IMR-90 (cell line): Measurements from ENCODE around the gene ACSL4. TPM values are rescaled to one million over a fixed set of nuclear protein-coding genes. Genes with fewer than 3 reads are reported as not detected.

ENCODE experiments used
- ATAC-seq: fragments of 200-7000 bp; cut with Tn5 transposase; 2 replicates; pipeline ENCODE4 v1.9.1; 2020; ENCODE audit warnings: low read depth, mild to moderate bottlenecking, moderate library complexity
- BruUV-seq: library from RNA; stranded (reverse); fragments of 400-500 nt; replicated peaks from 2 replicates; lab custom pipeline; 2021; lab: Mats Ljungman, UMichigan
- CTCF ChIA-PET: fragments of 300-600 bp; formaldehyde crosslinking; extraction: SDS; loops from one replicate; lab custom pipeline; 2021; ENCODE audit warnings: antibody characterized with exemption; lab: Yijun Ruan, JAX
- POLR2A ChIA-PET: fragments of 300-600 bp; sonication (Branson Sonifier 250); formaldehyde crosslinking; loops from one replicate; lab custom pipeline; 2022; ENCODE audit warnings: antibody characterized with exemption; ENCODE audit not compliant: unreplicated experiment; lab: Charles Lee
- DNase-seq: peaks from one replicate; pipeline ENCODE4 v3.0.0; 2013
- H2AFZ ChIP-seq: replicated peaks from 2 replicates; pipeline ENCODE3; 2013; ENCODE audit warnings: low read length, mild to moderate bottlenecking; ENCODE audit not compliant: poor library complexity
- H2AK5ac ChIP-seq: 2 replicates; pipeline ENCODE4 v1.6.1; 2013; ENCODE audit warnings: low read depth, low read length, inconsistent platforms
- H2AK9ac ChIP-seq: replicated peaks from 2 replicates; pipeline ENCODE3; 2013; ENCODE audit warnings: mild to moderate bottlenecking, low read depth, low read length, moderate library complexity; ENCODE audit not compliant: poor library complexity
- H2BK120ac ChIP-seq: 2 replicates; pipeline ENCODE4 v1.6.1; 2013; ENCODE audit warnings: low read depth, low read length, inconsistent platforms
- H2BK15ac ChIP-seq: 3 replicates; pipeline ENCODE4 v1.6.1; 2013; ENCODE audit warnings: low read depth, low read length, inconsistent platforms
- H2BK20ac ChIP-seq: 2 replicates; pipeline ENCODE4 v1.6.1; 2013; ENCODE audit warnings: low read depth, mild to moderate bottlenecking, inconsistent platforms, low read length, moderate library complexity
- H2BK5ac ChIP-seq: 2 replicates; pipeline ENCODE4 v1.6.1; 2013; ENCODE audit warnings: mild to moderate bottlenecking, low read depth, low read length, inconsistent platforms; ENCODE audit not compliant: poor library complexity, severe bottlenecking
- H3K14ac ChIP-seq: replicated peaks from 2 replicates; pipeline ENCODE4 v1.6.1; 2013; ENCODE audit warnings: low read depth, low read length, inconsistent platforms
- H3K18ac ChIP-seq: 2 replicates; pipeline ENCODE4 v1.6.1; 2013; ENCODE audit warnings: low read depth, low read length, control low read depth
- H3K23ac ChIP-seq: 2 replicates; pipeline ENCODE4 v1.6.1; 2013; ENCODE audit warnings: low read depth, low read length, inconsistent platforms
- H3K27ac ChIP-seq: 2 replicates; pipeline ENCODE4 v1.5.1; 2013; ENCODE audit warnings: mild to moderate bottlenecking, control low read depth, low read length; ENCODE audit not compliant: insufficient read depth
- H3K27me3 ChIP-seq: 2 replicates; pipeline ENCODE4 v1.6.1; 2013; ENCODE audit warnings: low read length; ENCODE audit not compliant: control insufficient read depth, insufficient read depth
- H3K36me3 ChIP-seq: 2 replicates; pipeline ENCODE4 v1.6.1; 2013; ENCODE audit warnings: low read length, mixed read lengths; ENCODE audit not compliant: control insufficient read depth, insufficient read depth
- H3K4ac ChIP-seq: 2 replicates; pipeline ENCODE4 v1.6.1; 2013; ENCODE audit warnings: low read depth, low read length, inconsistent platforms
- H3K4me1 ChIP-seq: 2 replicates; pipeline ENCODE4 v1.6.1; 2013; ENCODE audit warnings: low read length, mixed read lengths; ENCODE audit not compliant: control insufficient read depth, insufficient read depth
- H3K4me2 ChIP-seq: 2 replicates; pipeline ENCODE4 v1.6.1; 2013; ENCODE audit warnings: low read depth, mild to moderate bottlenecking, control low read depth, low read length, moderate library complexity
- H3K4me3 ChIP-seq: 2 replicates; pipeline ENCODE4 v1.5.1; 2013; ENCODE audit warnings: low read depth, mild to moderate bottlenecking, control low read depth, low read length, moderate library complexity; ENCODE audit not compliant: insufficient read depth
- H3K56ac ChIP-seq: 2 replicates; pipeline ENCODE4 v1.6.1; 2013; ENCODE audit warnings: low read length, inconsistent platforms; ENCODE audit not compliant: insufficient read depth; ENCODE audit errors: extremely low read depth
- H3K79me1 ChIP-seq, 2 experiments: 2 replicates each; pipeline ENCODE4 v1.6.1; 2013; ENCODE audit warnings: low read length in 2 of 2, inconsistent platforms in 1 of 2, low read depth in 1 of 2
- H3K9ac ChIP-seq: 2 replicates; pipeline ENCODE4 v1.6.1; 2013; ENCODE audit warnings: low read depth, low read length, control low read depth
- H3K9me1 ChIP-seq: 2 replicates; pipeline ENCODE4 v1.6.1; 2013; ENCODE audit warnings: low read length, inconsistent platforms; ENCODE audit not compliant: insufficient read depth
- H3K9me3 ChIP-seq: 2 replicates; pipeline ENCODE4 v1.6.1; 2013; ENCODE audit warnings: low read length; ENCODE audit not compliant: control insufficient read depth, insufficient read depth
- H4K20me1 ChIP-seq: 2 replicates; pipeline ENCODE4 v1.6.1; 2013; ENCODE audit warnings: low read length, inconsistent platforms; ENCODE audit not compliant: insufficient read depth
- H4K5ac ChIP-seq: 2 replicates; pipeline ENCODE4 v1.6.1; 2013; ENCODE audit warnings: mild to moderate bottlenecking, low read depth, low read length, control low read depth
- H4K8ac ChIP-seq, 2 experiments: 2 replicates each; pipeline ENCODE4 v1.6.1; 2013; ENCODE audit warnings: low read depth in 2 of 2, low read length in 2 of 2, control low read depth in 1 of 2, inconsistent platforms in 1 of 2
- H4K91ac ChIP-seq: 2 replicates; pipeline ENCODE4 v1.6.1; 2013; ENCODE audit warnings: low read depth, low read length, inconsistent platforms; ENCODE audit not compliant: insufficient read depth
- BHLHE40 ChIP-seq: fragments of 150-350 bp; IDR thresholded peaks from 2 replicates; pipeline ENCODE4 v1.6.1; 2016; ENCODE audit warnings: mild to moderate bottlenecking, low read depth, low read length
- CEBPB ChIP-seq: IDR thresholded peaks from 2 replicates; pipeline ENCODE4 v1.6.1; 2012; ENCODE audit warnings: low read depth, low read length, improper control_type of control experiment
- CHD1 ChIP-seq: IDR thresholded peaks from 2 replicates; pipeline ENCODE4 v1.6.1; 2012; ENCODE audit warnings: low read depth, low read length, improper control_type of control experiment
- CTCF ChIP-seq: conservative IDR thresholded peaks from 2 replicates; pipeline ENCODE4 v1.5.1; 2012; ENCODE audit warnings: mild to moderate bottlenecking, low read depth, low read length, improper control_type of control experiment
- FOS ChIP-seq: fragments of 150-350 bp; IDR thresholded peaks from 2 replicates; pipeline ENCODE4 v1.6.1; 2016; ENCODE audit warnings: low read depth, low read length
- MAFK ChIP-seq: IDR thresholded peaks from 2 replicates; pipeline ENCODE4 v1.6.1; 2012; ENCODE audit warnings: low read depth, low read length, improper control_type of control experiment
- MAZ ChIP-seq: IDR thresholded peaks from 2 replicates; pipeline ENCODE4 v1.6.1; 2012; ENCODE audit warnings: low read depth, mild to moderate bottlenecking, low read length, improper control_type of control experiment, moderate library complexity, borderline replicate concordance
- MXI1 ChIP-seq: IDR thresholded peaks from 2 replicates; pipeline ENCODE4 v1.6.1; 2012; ENCODE audit warnings: low read depth, mild to moderate bottlenecking, low read length, moderate library complexity, borderline replicate concordance
- NFE2L2 ChIP-seq: fragments of 150-350 bp; IDR thresholded peaks from 2 replicates; pipeline ENCODE4 v1.6.1; 2016; ENCODE audit warnings: low read depth, mild to moderate bottlenecking, low read length
- POLR2A ChIP-seq: IDR thresholded peaks from 2 replicates; pipeline ENCODE4 v1.6.1; 2012; ENCODE audit warnings: mild to moderate bottlenecking, low read depth, low read length
- RAD21 ChIP-seq: IDR thresholded peaks from 2 replicates; pipeline ENCODE4 v1.6.1; 2012; ENCODE audit warnings: low read length, improper control_type of control experiment
- RCOR1 ChIP-seq: IDR thresholded peaks from 2 replicates; pipeline ENCODE4 v1.6.1; 2012; ENCODE audit warnings: mild to moderate bottlenecking, low read length, improper control_type of control experiment; ENCODE audit not compliant: insufficient replicate concordance
- RFX5 ChIP-seq: IDR thresholded peaks from 2 replicates; pipeline ENCODE4 v1.8.0; 2012; ENCODE audit warnings: low read depth, mild to moderate bottlenecking, low read length, moderate library complexity
- SMC3 ChIP-seq: fragments of 150-350 bp; IDR thresholded peaks from 2 replicates; pipeline ENCODE4 v1.6.1; 2016; ENCODE audit warnings: low read depth, mild to moderate bottlenecking, antibody characterized with exemption, low read length, moderate library complexity
- USF2 ChIP-seq: fragments of 150-350 bp; IDR thresholded peaks from 2 replicates; pipeline ENCODE4 v1.6.1; 2017; ENCODE audit warnings: mild to moderate bottlenecking, antibody characterized with exemption, low read length, low read depth
- WGBS, 2 experiments: methylation state at CpG; one replicate each; pipeline versions ENCODE4 v1.1.5 to v1.1.7; 2013; ENCODE audit warnings: missing lambda C conversion rate in 2 of 2; ENCODE audit not compliant: insufficient read length in 1 of 2; ENCODE audit errors: extremely low coverage in 2 of 2; 5-methylcytosine and 5-hydroxymethylcytosine counted together
- dilution Hi-C: fragments of 300-500 bp; cut with HindIII; formaldehyde crosslinking; loops from one replicate; pipeline ENCODE4 v1.14.3; 2018; ENCODE audit warnings: low sequenced_read_pairs; ENCODE audit not compliant: unreplicated experiment
- in situ Hi-C: fragments of 300-500 bp; cut with MboI; formaldehyde crosslinking; loops from 3 replicates; pipeline ENCODE4 v1.14.3; 2019; ENCODE audit warnings: low sequenced_read_pairs, inconsistent platforms, mixed read lengths
- intact Hi-C: fragments of 100-400 bp; cut with micrococcal nuclease; formaldehyde crosslinking; loops from 2 replicates; pipeline ENCODE4 v1.10.0; 2022
- polyA plus RNA-seq, 3 experiments: library from polyadenylated mRNA; depleted of rRNA; stranded (reverse); fragments of >200 nt; gene quantifications; 2 replicates each; pipeline ENCODE4 v1.2.3, GENCODE V29; 2012; ENCODE audit warnings: low replicate concordance in 1 of 3
- total RNA-seq: library from RNA; depleted of rRNA; stranded (reverse); fragments of >200 nt; gene quantifications from 2 replicates; pipeline ENCODE4 v1.2.3, GENCODE V29; 2012
- TF ChIP-seq, protein P1 (sequence below): fragments of 150-350 bp; IDR thresholded peaks from 2 replicates; pipeline ENCODE4 v1.6.1; 2016; ENCODE audit warnings: low read depth, mild to moderate bottlenecking, low read length, moderate library complexity, borderline replicate concordance

Gene ACSL4
- total and polyA plus RNA-seq, 2 of the 4 experiments (the other 2 are of a cell fraction): 29.6 to 59.7 TPM

- POLR2A ChIA-PET: no interaction called here
- no peak overlapping the region for H2AK9ac ChIP-seq
- no peak overlapping the region for H3K14ac ChIP-seq
- H2BK5ac ChIP-seq: no peak overlapping the region
- no peaks in the 10 kb centered on the region for H3K79me1 ChIP-seq
- no peak for DNase-seq
- no peak overlapping the region for H3K27ac ChIP-seq
- TF ChIP-seq CEBPB (no peak), CHD1 (no peak), BHLHE40 (no peak), RCOR1 (no peak), CTCF (no peak), MAZ (no peak), RAD21 (no peak), NFE2L2 (no peak), POLR2A (no peak), FOS (no peak), RFX5 (no peak), SMC3 (no peak), MXI1 (no peak), USF2 (no peak), MAFK (no peak)
- TF ChIP-seq, protein P1, sequence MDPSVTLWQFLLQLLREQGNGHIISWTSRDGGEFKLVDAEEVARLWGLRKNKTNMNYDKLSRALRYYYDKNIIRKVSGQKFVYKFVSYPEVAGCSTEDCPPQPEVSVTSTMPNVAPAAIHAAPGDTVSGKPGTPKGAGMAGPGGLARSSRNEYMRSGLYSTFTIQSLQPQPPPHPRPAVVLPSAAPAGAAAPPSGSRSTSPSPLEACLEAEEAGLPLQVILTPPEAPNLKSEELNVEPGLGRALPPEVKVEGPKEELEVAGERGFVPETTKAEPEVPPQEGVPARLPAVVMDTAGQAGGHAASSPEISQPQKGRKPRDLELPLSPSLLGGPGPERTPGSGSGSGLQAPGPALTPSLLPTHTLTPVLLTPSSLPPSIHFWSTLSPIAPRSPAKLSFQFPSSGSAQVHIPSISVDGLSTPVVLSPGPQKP: no peak
- H3K4me1 ChIP-seq: no peaks in the 10 kb centered on the region
- CTCF ChIA-PET: no interaction called here
- H2BK20ac ChIP-seq: no peak overlapping the region
- no peak overlapping the region for H3K18ac ChIP-seq
- no peaks in the 10 kb centered on the region for H3K27me3 ChIP-seq
- ATAC-seq: no peak
- BruUV-seq: no TSS peak
- H3K4me3 ChIP-seq: no peak overlapping the region
- H4K91ac ChIP-seq: no peak overlapping the region
- no peak overlapping the region for H3K23ac ChIP-seq
- H2AFZ ChIP-seq: no peak overlapping the region
- no peaks in the 10 kb centered on the region for H3K9me1 ChIP-seq
- H3K4me2 ChIP-seq: no peak overlapping the region
- no peak overlapping the region for H4K8ac ChIP-seq
- no peak overlapping the region for H2BK15ac ChIP-seq
- no peak overlapping the region for H3K56ac ChIP-seq
- no peak overlapping the region for H2AK5ac ChIP-seq
- H3K36me3 ChIP-seq: no peaks in the 10 kb centered on the region
- intact Hi-C loops (no loop called here), dilution Hi-C loops (no loop called here), in situ Hi-C loops (no loop called here)
- no peak overlapping the region for H2BK120ac ChIP-seq
- H3K4ac ChIP-seq: no peak overlapping the region
- no peak overlapping the region for H3K9ac ChIP-seq
- WGBS, 2 experiments: no CpG with 5 or more reads among the region's 2 CpGs
- H3K9me3 ChIP-seq: 0 out of 2 replicates have a peak, but pooled peaks cover 1% of the 10 kb centered on the region
- H4K5ac ChIP-seq: no peak overlapping the region
- no peaks in the 10 kb centered on the region for H4K20me1 ChIP-seq
These were observed 18.6 kb upstream of the ACSL4 start for GRCh38 chrX:109751698-109752097.
